Stomach (tissue), 9 donors: ENCODE measurements around the gene PCDH9. TPM values are rescaled to one million over a fixed set of nuclear protein-coding genes. Genes with fewer than 3 reads are reported as not detected.
A peak's percentile ranks its signal among the peaks of the same experiment; 100 is the strongest.

Experiments used
- DNase-seq, 2 donors: peaks; one replicate each; pipeline versions ENCODE4 v3.0.0 to v3.0.0-alpha.2; 2013 to 2019
- H3K27ac ChIP-seq, 5 donors: fragments of 200-600 bp in 4 of 5; sonication (generic) in 4 of 5; one replicate each; pipeline ENCODE4 v1.5.1; 2013 to 2019; ENCODE audit warnings: mild to moderate bottlenecking in 1 of 5, moderate library complexity in 1 of 5
- H3K27me3 ChIP-seq, 3 donors: fragments of 200-600 bp; sonication (generic); one replicate each; pipeline ENCODE4 v1.5.1; 2017 to 2019; ENCODE audit warnings: mixed run types in 1 of 3
- H3K36me3 ChIP-seq, 4 donors: fragments of 200-600 bp; sonication (generic); 1 replicate in 3 of 4; 2 replicates in 1 of 4; pipeline ENCODE4 v1.5.1; 2016 to 2019
- H3K4me1 ChIP-seq, 4 donors: fragments of 200-600 bp; sonication (generic); one replicate each; pipeline ENCODE4 v1.5.1; 2016 to 2019
- H3K4me3 ChIP-seq, 4 donors: fragments of 200-600 bp; sonication (generic) in 3 of 4; one replicate each; pipeline ENCODE4 v1.5.1; 2016 to 2019; ENCODE audit warnings: mild to moderate bottlenecking in 1 of 4
- H3K9me3 ChIP-seq, 4 donors: fragments of 200-600 bp; sonication (generic); one replicate each; pipeline ENCODE4 v1.5.1; 2016 to 2019
- EP300 ChIP-seq: sonication (generic); formaldehyde crosslinking; IDR thresholded peaks from one replicate; pipeline ENCODE4 v1.6.1; 2017; ENCODE audit warnings: antibody characterized with exemption
- POLR2A ChIP-seq, 4 donors: fragments of 450-650 bp; IDR thresholded peaks; one replicate each; pipeline ENCODE4 v1.6.1; 2016; ENCODE audit warnings: antibody characterized with exemption in 4 of 4, control low read depth in 2 of 4, mild to moderate bottlenecking in 1 of 4, moderate library complexity in 1 of 4
- POLR2AphosphoS5 ChIP-seq, 3 donors: sonication (generic); formaldehyde crosslinking; IDR thresholded peaks; one replicate each; pipeline ENCODE4 v1.6.1; 2016; ENCODE audit warnings: antibody characterized with exemption in 3 of 3
- WGBS, 5 donors: extraction: QIAGEN DNeasy Blood & Tissue Kit in 3 of 5; methylation state at CpG; one replicate each; pipeline versions ENCODE4 v1.1.5 to v1.1.7; 2013 to 2018; 5-methylcytosine and 5-hydroxymethylcytosine counted together
- intact Hi-C: fragments of 100-400 bp; cut with DNase I; formaldehyde crosslinking; loops from one replicate; pipeline ENCODE4 v1.15.1; 2023; ENCODE audit warnings: low total_unique reads
- polyA plus RNA-seq, 3 donors: library from polyadenylated mRNA; stranded (reverse); fragments of 200-250 nt; gene quantifications; one replicate each; pipeline ENCODE4 v1.2.3, GENCODE V29; 2013
- total RNA-seq, 5 donors: library from RNA; depleted of rRNA; stranded (reverse); fragments of >200 nt; gene quantifications; one replicate each; pipeline versions ENCODE4 v1.1.0 to v1.2.3, GENCODE V29; 2014 to 2016
- TF ChIP-seq, protein P1 (sequence below), 7 experiments: fragments of 450-650 bp in 4 of 7; fragments of 200-600 bp in 3 of 7; sonication (generic) in 3 of 7; IDR thresholded peaks; one replicate each; pipeline ENCODE4 v1.5.1; 2016 to 2019; ENCODE audit warnings: antibody characterized with exemption in 7 of 7, control low read depth in 2 of 7, mild to moderate bottlenecking in 1 of 7
- donor health status: healthy with polysubstance abuse.
- donor health status: Bipolar disorder and iron deficiency.
- donor health status: healthy.

Gene PCDH9
- total and polyA plus RNA-seq, 8 donors, result 0.40 to 36.2 (median 3.7) TPM

DNA sequence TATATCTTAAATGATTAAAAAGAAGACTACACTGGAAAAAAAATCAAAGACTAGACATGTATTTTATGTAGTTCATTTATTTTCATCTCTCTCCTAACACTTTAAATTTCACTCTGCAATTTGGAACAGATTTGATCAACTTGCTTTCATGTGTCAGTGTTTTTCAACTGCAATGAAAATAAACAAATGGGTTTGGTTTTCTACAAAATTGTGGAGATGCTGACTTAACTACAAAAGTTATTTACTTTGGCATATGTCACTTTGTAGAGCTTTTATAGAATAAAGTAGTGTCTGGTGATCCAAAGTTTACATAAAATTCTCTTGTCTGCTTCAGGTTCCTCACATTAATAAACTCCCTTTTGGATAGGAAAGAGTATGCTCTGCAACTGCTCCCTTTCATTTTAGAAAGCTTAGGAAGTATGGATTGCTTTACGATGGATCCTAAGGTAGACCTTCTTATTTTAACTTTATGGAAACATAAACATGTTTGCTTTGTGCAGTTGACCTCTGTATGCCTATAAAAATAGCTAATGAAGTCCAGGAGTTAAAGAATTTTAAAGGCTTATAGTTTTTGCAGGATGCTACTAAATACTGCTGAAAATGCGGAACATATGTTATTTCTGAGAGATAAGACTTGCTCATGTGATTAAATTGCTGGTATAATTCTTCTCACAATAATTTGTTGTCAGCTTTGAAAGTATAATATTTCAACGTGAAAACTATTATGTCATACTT, 815.9 kb downstream of the PCDH9 start:
- H3K9me3 ChIP-seq, result no peaks in the 10 kb centered on the region
- H3K4me3 ChIP-seq, result no peak overlapping the region
- H3K36me3 ChIP-seq, result no peaks in the 10 kb centered on the region
- intact Hi-C loops, result no loop called here
- H3K27ac ChIP-seq, result no peak overlapping the region
- no peak for DNase-seq
- TF ChIP-seq, protein P1, sequence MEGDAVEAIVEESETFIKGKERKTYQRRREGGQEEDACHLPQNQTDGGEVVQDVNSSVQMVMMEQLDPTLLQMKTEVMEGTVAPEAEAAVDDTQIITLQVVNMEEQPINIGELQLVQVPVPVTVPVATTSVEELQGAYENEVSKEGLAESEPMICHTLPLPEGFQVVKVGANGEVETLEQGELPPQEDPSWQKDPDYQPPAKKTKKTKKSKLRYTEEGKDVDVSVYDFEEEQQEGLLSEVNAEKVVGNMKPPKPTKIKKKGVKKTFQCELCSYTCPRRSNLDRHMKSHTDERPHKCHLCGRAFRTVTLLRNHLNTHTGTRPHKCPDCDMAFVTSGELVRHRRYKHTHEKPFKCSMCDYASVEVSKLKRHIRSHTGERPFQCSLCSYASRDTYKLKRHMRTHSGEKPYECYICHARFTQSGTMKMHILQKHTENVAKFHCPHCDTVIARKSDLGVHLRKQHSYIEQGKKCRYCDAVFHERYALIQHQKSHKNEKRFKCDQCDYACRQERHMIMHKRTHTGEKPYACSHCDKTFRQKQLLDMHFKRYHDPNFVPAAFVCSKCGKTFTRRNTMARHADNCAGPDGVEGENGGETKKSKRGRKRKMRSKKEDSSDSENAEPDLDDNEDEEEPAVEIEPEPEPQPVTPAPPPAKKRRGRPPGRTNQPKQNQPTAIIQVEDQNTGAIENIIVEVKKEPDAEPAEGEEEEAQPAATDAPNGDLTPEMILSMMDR (IDR thresholded peaks at IDR 0.05), result no peak
- no peak for TF ChIP-seq EP300
- TF ChIP-seq POLR2A (IDR thresholded peaks at IDR 0.05), result no peak
- TF ChIP-seq POLR2AphosphoS5 (IDR thresholded peaks at IDR 0.05), result no peak
- WGBS, 5 donors, result 70 to 82% (median 74%) methylated on average over 3 of the region's 3 CpGs
- H3K4me1 ChIP-seq, result no peaks in the 10 kb centered on the region
- H3K27me3 ChIP-seq, result no peaks in the 10 kb centered on the region

DNA sequence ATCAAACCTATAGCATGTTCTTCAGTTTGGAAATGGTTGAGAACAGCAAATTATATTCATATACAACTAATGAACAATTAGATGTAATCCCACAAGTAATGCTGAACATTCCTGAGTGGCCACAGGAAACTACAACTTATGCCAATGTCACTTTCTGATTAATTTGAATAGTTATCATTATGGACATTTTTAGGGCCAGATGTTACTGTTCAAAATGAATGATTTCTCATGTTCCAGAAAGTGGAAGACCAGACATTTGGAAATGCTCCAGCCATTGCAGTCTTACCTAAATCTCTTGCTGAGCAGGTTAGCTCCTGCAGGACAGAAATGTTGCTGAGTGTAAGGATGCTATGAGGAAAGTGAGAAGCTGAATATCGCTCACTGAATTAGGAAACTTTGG, 819.8 kb downstream of the PCDH9 start:
- H3K27me3 ChIP-seq, result no peaks in the 10 kb centered on the region

DNA sequence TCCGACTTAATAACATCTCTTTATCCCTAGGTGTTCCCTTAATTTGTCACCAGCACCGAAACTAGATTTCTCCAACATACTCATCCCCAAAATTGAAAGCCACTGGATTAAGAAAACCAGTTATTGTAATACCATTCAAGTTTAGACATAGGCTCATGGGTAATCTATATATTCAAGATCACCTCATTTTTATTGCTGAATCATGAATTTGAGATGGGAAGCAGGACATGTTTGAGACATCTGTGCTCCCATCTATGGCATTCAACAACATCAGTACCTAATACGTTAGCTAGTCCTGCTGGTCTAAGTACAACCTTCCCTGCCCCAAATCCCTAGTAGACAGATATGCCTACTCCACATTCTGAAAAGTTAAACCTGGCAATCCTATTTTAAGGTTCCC, 820.6 kb downstream of the PCDH9 start:
- H3K4me1 ChIP-seq, result peaks cover 0 to 9% (median 0%) of the 10 kb centered on the region in 4 donors
- no peak overlapping the region for H3K27ac ChIP-seq
- no peak for TF ChIP-seq POLR2AphosphoS5 (IDR thresholded peaks at IDR 0.05)
- TF ChIP-seq EP300, result no peak
- TF ChIP-seq POLR2A (IDR thresholded peaks at IDR 0.05), result no peak
- TF ChIP-seq, protein P1 (IDR thresholded peaks at IDR 0.05), result no peak
- H3K4me3 ChIP-seq, result no peak overlapping the region
- no peaks in the 10 kb centered on the region for H3K36me3 ChIP-seq
- H3K9me3 ChIP-seq, result no peaks in the 10 kb centered on the region
- intact Hi-C loops, result no loop called here
- DNase-seq, result no peak
- H3K27me3 ChIP-seq, result no peaks in the 10 kb centered on the region
- WGBS, 5 donors, result 90 to 97% (median 93%) methylated on average over 3 of the region's 3 CpGs

More for the DNA sequence above, 819.8 kb downstream of the PCDH9 start:
- Histone ChIP-seq H3K27ac (no peak overlapping the region), H3K4me1 (peaks cover 0 to 9% (median 0%) of the 10 kb centered on the region in 4 donors), H3K4me3 (no peak overlapping the region), H3K36me3 (no peaks in the 10 kb centered on the region), H3K9me3 (no peaks in the 10 kb centered on the region)
- 89 to 98% (median 95%) methylated on average over 1 of the region's 1 CpG for WGBS, 5 donors
- intact Hi-C loops, result no loop called here
- peak in 1 of 2 donors; percentile 2 for DNase-seq
- TF ChIP-seq, protein P1 (IDR thresholded peaks at IDR 0.05), result no peak
- no peak for TF ChIP-seq POLR2AphosphoS5 (IDR thresholded peaks at IDR 0.05)
- no peak for TF ChIP-seq EP300
- TF ChIP-seq POLR2A (IDR thresholded peaks at IDR 0.05), result no peak

DNA sequence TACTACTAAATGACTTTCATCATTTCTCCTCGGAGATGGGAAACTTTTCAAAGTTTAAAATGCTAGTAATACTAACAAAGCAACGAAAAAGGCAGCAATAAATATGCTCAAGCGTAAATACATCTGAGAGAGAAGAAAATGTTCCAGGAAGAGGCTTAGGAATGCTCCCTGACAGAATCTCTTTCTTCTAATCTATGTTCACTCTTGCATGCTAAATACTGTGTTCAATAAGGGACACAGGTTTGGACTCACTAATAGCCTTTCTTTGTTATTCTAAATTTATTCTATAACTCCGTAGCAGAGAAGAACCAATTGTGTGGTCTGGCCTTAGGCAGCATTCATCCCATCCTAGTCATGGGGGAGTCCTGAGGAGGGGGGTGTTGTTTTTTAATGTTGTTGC, 823.0 kb downstream of the PCDH9 start:
- Histone ChIP-seq H3K27ac (no peak overlapping the region), H3K4me3 (no peak overlapping the region), H3K4me1 (peaks cover 0 to 9% (median 0%) of the 10 kb centered on the region in 4 donors), H3K9me3 (no peaks in the 10 kb centered on the region), H3K36me3 (no peaks in the 10 kb centered on the region), H3K27me3 (no peaks in the 10 kb centered on the region)
- 63 to 68% (median 65%) methylated on average over 4 of the region's 4 CpGs for WGBS, 5 donors
- TF ChIP-seq POLR2A (IDR thresholded peaks at IDR 0.05) (no peak), POLR2AphosphoS5 (IDR thresholded peaks at IDR 0.05) (no peak), EP300 (no peak)
- TF ChIP-seq, protein P1 (IDR thresholded peaks at IDR 0.05), result no peak
- DNase-seq, result no peak
- intact Hi-C loops, result no loop called here
